GM12892 (cell line): Measurements from ENCODE around the gene COL6A3.

Source experiments
- POLR2AphosphoS5 ChIP-seq: IDR thresholded peaks from 2 replicates; pipeline ENCODE4 v1.6.1; 2011; ENCODE audit warnings: low read depth, low read length, control low read depth
- TAF1 ChIP-seq: IDR thresholded peaks from 2 replicates; pipeline ENCODE4 v1.6.1; 2011; ENCODE audit warnings: low read depth, mild to moderate bottlenecking, control low read depth, low read length, borderline replicate concordance

DNA sequence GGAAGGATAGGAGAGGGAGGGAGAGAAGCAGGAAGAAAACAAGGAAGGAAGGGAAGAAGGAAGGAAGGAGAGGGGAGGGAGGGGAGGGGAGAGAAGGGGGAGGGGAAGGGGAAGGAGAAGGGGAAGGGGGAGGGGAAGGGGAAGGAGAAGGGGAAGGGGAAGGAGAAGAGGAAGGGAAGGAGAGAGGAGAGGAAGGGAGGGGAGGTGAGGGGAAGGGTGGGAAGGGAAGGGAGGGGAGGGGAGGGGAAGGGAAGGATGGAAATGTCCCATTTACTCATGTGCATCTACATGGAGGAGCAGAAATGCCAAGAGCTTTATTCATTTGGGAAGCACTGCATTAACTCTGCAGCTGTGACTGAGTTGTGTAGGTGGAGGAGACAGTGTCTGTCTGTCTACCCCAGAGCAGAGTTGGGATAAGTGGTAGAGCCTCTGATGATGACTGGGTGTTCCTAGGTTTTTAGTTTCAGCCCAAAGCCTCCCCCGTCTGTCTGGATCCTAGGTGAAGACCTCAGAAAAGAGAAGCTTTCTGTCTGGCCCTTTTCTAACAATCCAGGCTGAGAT, 131.3 kb downstream of the COL6A3 start:
- TF ChIP-seq POLR2AphosphoS5 (no peak), TAF1 (no peak)
